ENCODE measurements around the gene CCZ1B.
"Not testable (repeated sequence)": the region's sequence is repeated elsewhere in the genome, so short reads cannot be mapped to it uniquely, and the experiment has no call there.

Gene CCZ1B

DNA sequence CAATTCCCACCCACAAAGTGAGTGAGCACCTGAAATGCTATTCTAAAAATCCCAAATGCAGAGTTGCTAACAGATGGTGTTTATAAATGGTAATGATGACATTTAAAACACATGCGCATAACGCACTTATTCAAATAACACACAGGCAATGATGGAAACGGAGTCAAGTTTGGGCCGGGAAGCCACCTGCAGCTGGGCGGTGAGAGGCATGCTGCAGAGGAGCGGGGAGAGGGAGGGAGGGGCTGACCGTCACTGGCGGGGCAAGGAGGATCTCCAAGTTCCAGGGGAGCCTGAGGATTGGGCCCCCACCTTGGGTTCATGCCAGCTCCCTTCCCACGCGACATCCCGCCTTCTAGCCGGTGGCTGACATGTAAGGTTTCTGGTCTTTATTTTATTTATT, 64.9 kb downstream of the CCZ1B start:
- H3K36me3 ChIP-seq (ENCODE audit: insufficient read depth, low read length); H2AFZ ChIP-seq (ENCODE audit: low read length); H3K9ac ChIP-seq (ENCODE audit: low read depth, low read length, poor library complexity, severe bottlenecking); H3K4me3 ChIP-seq (ENCODE audit: low read length, poor library complexity, severe bottlenecking); H3K79me2 ChIP-seq (ENCODE audit: insufficient read depth, low read length); H3K4me1 ChIP-seq (ENCODE audit: insufficient read depth, low read length, poor library complexity, severe bottlenecking); H4K20me1 ChIP-seq (ENCODE audit: insufficient read depth, low read length, poor library complexity, severe bottlenecking); H3K27me3 ChIP-seq (ENCODE audit: insufficient read depth, low read length, poor library complexity, severe bottlenecking); H3K4me2 ChIP-seq (ENCODE audit: low read depth, low read length, poor library complexity, severe bottlenecking); H3F3A ChIP-seq (ENCODE audit: low read depth); H3K9me3 ChIP-seq (ENCODE audit: insufficient read depth, low read depth, low read length); H3K9me2 ChIP-seq (replicated peaks; ENCODE audit: low read depth, low read length): not testable (repeated sequence)

DNA sequence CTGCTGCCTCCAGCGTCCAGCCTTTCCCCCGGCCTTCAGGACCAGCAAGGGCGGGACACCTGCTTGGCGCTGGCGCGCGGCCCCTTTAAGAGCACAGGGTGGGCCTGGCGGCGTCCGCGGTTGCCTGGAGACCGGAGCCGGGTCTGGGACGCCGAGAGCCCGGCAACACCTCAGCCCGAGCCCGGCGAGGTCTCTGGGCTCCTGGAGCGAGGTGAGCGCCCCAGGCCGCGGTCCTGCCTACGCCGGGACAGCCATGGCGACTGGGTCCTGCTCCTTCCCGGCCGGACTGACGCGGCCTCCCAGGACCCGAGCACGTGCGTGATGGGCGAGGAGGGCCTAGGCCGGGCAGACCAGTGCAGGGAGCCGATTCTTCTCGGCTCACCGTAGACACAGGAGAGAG, 72.1 kb downstream of the CCZ1B start, which contains the start of gene RSPH10B2:
RSPH10B2 (plus strand) TSS at position 140 of the 400 bp plus-strand sequence. CDS start 3,575 bp downstream, outside the sequence.
- H3K9me3 ChIP-seq (ENCODE audit: insufficient read depth, low read depth, low read length); H3K79me2 ChIP-seq (ENCODE audit: insufficient read depth, low read length); H3K36me3 ChIP-seq (ENCODE audit: insufficient read depth, low read length); H3F3A ChIP-seq (ENCODE audit: low read depth); H3K9ac ChIP-seq (ENCODE audit: low read depth, low read length, poor library complexity, severe bottlenecking); H3K9me2 ChIP-seq (replicated peaks; ENCODE audit: low read depth, low read length); H3K4me3 ChIP-seq (ENCODE audit: low read length, poor library complexity, severe bottlenecking); H3K4me2 ChIP-seq (ENCODE audit: low read depth, low read length, poor library complexity, severe bottlenecking); H2AFZ ChIP-seq (ENCODE audit: low read length); H3K27me3 ChIP-seq (ENCODE audit: insufficient read depth, low read length, poor library complexity, severe bottlenecking); H3K4me1 ChIP-seq (ENCODE audit: insufficient read depth, low read length, poor library complexity, severe bottlenecking); H4K20me1 ChIP-seq (ENCODE audit: insufficient read depth, low read length, poor library complexity, severe bottlenecking): not testable (repeated sequence)

DNA sequence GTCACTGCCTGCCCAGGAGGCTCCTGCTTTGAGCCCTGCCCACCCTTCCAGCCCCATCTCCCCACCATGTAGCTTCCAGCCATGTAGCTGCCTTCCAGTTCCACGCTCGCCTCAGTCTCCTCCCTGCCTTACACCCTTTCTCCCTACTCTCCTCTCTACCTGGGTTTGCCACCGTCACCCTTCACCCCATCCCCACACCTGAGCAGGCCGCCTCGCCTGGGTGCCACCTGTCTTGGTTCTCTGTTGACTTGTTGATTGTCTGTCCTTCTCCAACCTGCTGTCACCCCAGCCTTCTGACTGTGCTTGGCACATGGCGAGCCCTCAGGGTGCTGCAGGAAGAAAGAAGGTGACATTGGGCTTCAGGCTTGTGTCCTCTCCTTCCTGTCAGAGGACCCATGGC, 75.9 kb downstream of the CCZ1B start:
- not testable (repeated sequence) for H3K27me3 ChIP-seq (ENCODE audit: insufficient read depth, low read length, poor library complexity, severe bottlenecking); H4K20me1 ChIP-seq (ENCODE audit: insufficient read depth, low read length, poor library complexity, severe bottlenecking); H2AFZ ChIP-seq (ENCODE audit: low read length); H3K4me2 ChIP-seq (ENCODE audit: low read depth, low read length, poor library complexity, severe bottlenecking); H3K9ac ChIP-seq (ENCODE audit: low read depth, low read length, poor library complexity, severe bottlenecking); H3K9me3 ChIP-seq (ENCODE audit: insufficient read depth, low read depth, low read length); H3K36me3 ChIP-seq (ENCODE audit: insufficient read depth, low read length); H3K4me1 ChIP-seq (ENCODE audit: insufficient read depth, low read length, poor library complexity, severe bottlenecking); H3K79me2 ChIP-seq (ENCODE audit: insufficient read depth, low read length); H3K9me2 ChIP-seq (replicated peaks; ENCODE audit: low read depth, low read length); H3K4me3 ChIP-seq (ENCODE audit: low read length, poor library complexity, severe bottlenecking); H3F3A ChIP-seq (ENCODE audit: low read depth)

DNA sequence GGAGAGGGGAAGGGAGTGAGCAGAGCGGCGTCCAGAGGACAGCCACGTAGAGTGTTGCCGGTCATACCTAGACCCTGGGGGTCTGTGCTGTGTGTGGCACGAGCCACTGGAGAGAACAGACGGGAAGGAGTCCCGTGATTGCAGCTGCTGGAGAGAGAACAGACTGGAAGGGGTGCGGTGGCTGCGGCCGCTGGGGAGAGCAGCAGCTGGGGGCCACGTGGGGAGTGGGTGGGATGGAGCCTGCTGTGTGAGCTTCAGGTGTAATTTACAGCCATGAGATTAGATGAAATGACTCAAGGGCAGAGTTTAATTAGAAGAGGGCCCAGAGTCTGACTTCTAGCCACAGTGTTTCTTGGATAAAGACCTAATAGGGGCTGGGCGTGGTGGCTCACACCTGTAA, 76.7 kb downstream of the CCZ1B start:
- H3K9me2 ChIP-seq (replicated peaks; ENCODE audit: low read depth, low read length); H3F3A ChIP-seq (ENCODE audit: low read depth); H3K36me3 ChIP-seq (ENCODE audit: insufficient read depth, low read length); H3K9ac ChIP-seq (ENCODE audit: low read depth, low read length, poor library complexity, severe bottlenecking); H3K27me3 ChIP-seq (ENCODE audit: insufficient read depth, low read length, poor library complexity, severe bottlenecking); H3K4me3 ChIP-seq (ENCODE audit: low read length, poor library complexity, severe bottlenecking); H2AFZ ChIP-seq (ENCODE audit: low read length); H3K9me3 ChIP-seq (ENCODE audit: insufficient read depth, low read depth, low read length); H3K4me2 ChIP-seq (ENCODE audit: low read depth, low read length, poor library complexity, severe bottlenecking); H3K4me1 ChIP-seq (ENCODE audit: insufficient read depth, low read length, poor library complexity, severe bottlenecking); H3K79me2 ChIP-seq (ENCODE audit: insufficient read depth, low read length); H4K20me1 ChIP-seq (ENCODE audit: insufficient read depth, low read length, poor library complexity, severe bottlenecking): not testable (repeated sequence)
